ENCODE measurements around the gene CDK11A. TPM values are rescaled to one million over a fixed set of nuclear protein-coding genes. Genes with fewer than 3 reads are reported as not detected.
"Not testable (repeated sequence)": the region's sequence is repeated elsewhere in the genome, so short reads cannot be mapped to it uniquely, and the experiment has no call there.

The CDK11A gene
- total RNA-seq, 2 donors from 2014 or later, result 63.0 to 108 TPM

- H3K9me3 Mint-ChIP-seq, result no peaks in the 10 kb centered on the region
- ATAC-seq (no peak), DNase-seq (ENCODE audit: low spot score in 2 of 2) (no peak)
- peak overlapping the region in 1 of 2 donors; percentile 21 for H3K27ac Mint-ChIP-seq
- peaks cover 0 to 4% of the 10 kb centered on the region in 2 donors for H3K36me3 Mint-ChIP-seq
Observed at GRCh38 chr1:1757422-1758058, 33.4 kb upstream of the CDK11A start.

GRCh38 chr1:1756661-1757421 lies 32.7 kb upstream of the CDK11A start:
- no peak overlapping the region for H3K27ac Mint-ChIP-seq
- peaks cover 0 to 4% of the 10 kb centered on the region in 2 donors for H3K36me3 Mint-ChIP-seq
- H3K9me3 Mint-ChIP-seq, result no peaks in the 10 kb centered on the region
- DNase-seq (ENCODE audit: low spot score in 2 of 2) (no peak), ATAC-seq (no peak)

- Mint-ChIP-seq H3K36me3 (no peaks in the 10 kb centered on the region), H3K27ac (no peak overlapping the region), H3K9me3 (no peaks in the 10 kb centered on the region)
- DNase-seq (ENCODE audit: low spot score in 2 of 2) (no peak), ATAC-seq (no peak)
Observed at GRCh38 chr1:1755852-1756251, 31.7 kb upstream of the CDK11A start.

- DNase-seq (ENCODE audit: low spot score in 2 of 2) (no peak), ATAC-seq (no peak)
- no peak overlapping the region for H3K27ac Mint-ChIP-seq
- H3K9me3 Mint-ChIP-seq, result no peaks in the 10 kb centered on the region
- H3K36me3 Mint-ChIP-seq, result no peaks in the 10 kb centered on the region
Observed at GRCh38 chr1:1755426-1755825, 31.3 kb upstream of the CDK11A start.

- Mint-ChIP-seq H3K9me3 (no peaks in the 10 kb centered on the region), H3K27ac (no peak overlapping the region), H3K36me3 (no peaks in the 10 kb centered on the region)
- DNase-seq (ENCODE audit: low spot score in 2 of 2) (no peak), ATAC-seq (no peak)
Observed at GRCh38 chr1:1754051-1754815, 30.1 kb upstream of the CDK11A start.

- H3K36me3 Mint-ChIP-seq, result no peaks in the 10 kb centered on the region
- no peak for ATAC-seq
- no peak overlapping the region for H3K27ac Mint-ChIP-seq
- no peaks in the 10 kb centered on the region for H3K9me3 Mint-ChIP-seq
- no peak for DNase-seq (ENCODE audit: low spot score in 2 of 2)
Observed at GRCh38 chr1:1753607-1754005, 29.4 kb upstream of the CDK11A start.

GRCh38 chr1:1752636-1753606 lies 28.8 kb upstream of the CDK11A start:
- Mint-ChIP-seq H3K36me3 (no peaks in the 10 kb centered on the region), H3K9me3 (no peaks in the 10 kb centered on the region), H3K27ac (no peak overlapping the region)
- no peak for DNase-seq (ENCODE audit: low spot score in 2 of 2)
- ATAC-seq, result peak in 1 of 2 donors; percentile 12

GRCh38 chr1:1752190-1752589 lies 28.0 kb upstream of the CDK11A start:
- no peak for ATAC-seq
- Mint-ChIP-seq H3K36me3 (no peaks in the 10 kb centered on the region), H3K9me3 (no peaks in the 10 kb centered on the region)

GRCh38 chr1:1749941-1750340 lies 25.8 kb upstream of the CDK11A start:
- not testable (repeated sequence) for DNase-seq (ENCODE audit: low spot score in 2 of 2); H3K9me3 Mint-ChIP-seq; H3K27ac Mint-ChIP-seq; ATAC-seq; H3K36me3 Mint-ChIP-seq

More at GRCh38 chr1:1752190-1752589, 28.0 kb upstream of the CDK11A start:
- no peak overlapping the region for H3K27ac Mint-ChIP-seq
- no peak for DNase-seq (ENCODE audit: low spot score in 2 of 2)

GRCh38 chr1:1748686-1749321 lies 24.6 kb upstream of the CDK11A start:
- Mint-ChIP-seq H3K27ac (peak overlapping the region in 1 of 2 donors; percentile 71), H3K36me3 (no peaks in the 10 kb centered on the region), H3K9me3 (no peaks in the 10 kb centered on the region)
- DNase-seq (ENCODE audit: low spot score in 2 of 2) (no peak), ATAC-seq (no peak)

- H3K27ac Mint-ChIP-seq, result peak overlapping the region in 1 of 2 donors; percentile 87
- not testable (repeated sequence) for H3K9me3 Mint-ChIP-seq
Observed at GRCh38 chr1:1746566-1746909, 22.4 kb upstream of the CDK11A start.

GRCh38 chr1:1745651-1746565 lies 21.8 kb upstream of the CDK11A start:
- not testable (repeated sequence) for H3K36me3 Mint-ChIP-seq, H3K9me3 Mint-ChIP-seq
- DNase-seq (ENCODE audit: low spot score in 2 of 2) (peak; percentile 81 to 92), ATAC-seq (peak; percentile 71 to 77)
- peak overlapping the region in 1 of 2 donors; percentile 87 for H3K27ac Mint-ChIP-seq

More at GRCh38 chr1:1746566-1746909, 22.4 kb upstream of the CDK11A start:
- H3K36me3 Mint-ChIP-seq; DNase-seq (ENCODE audit: low spot score in 2 of 2): not testable (repeated sequence)
- peak; percentile 90 to 91 for ATAC-seq

GRCh38 chr1:1742529-1742928 lies 18.4 kb upstream of the CDK11A start:
- ATAC-seq; H3K27ac Mint-ChIP-seq; H3K36me3 Mint-ChIP-seq; DNase-seq (ENCODE audit: low spot score in 2 of 2); H3K9me3 Mint-ChIP-seq: not testable (repeated sequence)

GRCh38 chr1:1741013-1741412 lies 16.9 kb upstream of the CDK11A start:
- DNase-seq (ENCODE audit: low spot score in 2 of 2); H3K9me3 Mint-ChIP-seq; H3K36me3 Mint-ChIP-seq; H3K27ac Mint-ChIP-seq; ATAC-seq: not testable (repeated sequence)

- not testable (repeated sequence) for H3K9me3 Mint-ChIP-seq; H3K27ac Mint-ChIP-seq; DNase-seq (ENCODE audit: low spot score in 2 of 2); H3K36me3 Mint-ChIP-seq
- ATAC-seq, result peak in 1 of 2 donors; percentile 24
Observed at GRCh38 chr1:1738799-1739337, 14.7 kb upstream of the CDK11A start.

All from activated naive CD4-positive, alpha-beta T cell treated with anti-CD3 and anti-CD28 coated beads, Interleukin-2, amount 50 U/mL, for 72 hours (primary cell).